NCI-H2227 (cell line): Measurements from ENCODE around the gene ADAMTSL1.

Experiments
- DNase-seq: peaks from one replicate; lab custom pipeline; 2025; ENCODE audit not compliant: unreplicated experiment; lab: John Stamatoyannopoulos, UW

Gene ADAMTSL1

GRCh38 chr9:18768951-18769622, 295.1 kb downstream of the ADAMTSL1 start:
- no peak for DNase-seq

DNA sequence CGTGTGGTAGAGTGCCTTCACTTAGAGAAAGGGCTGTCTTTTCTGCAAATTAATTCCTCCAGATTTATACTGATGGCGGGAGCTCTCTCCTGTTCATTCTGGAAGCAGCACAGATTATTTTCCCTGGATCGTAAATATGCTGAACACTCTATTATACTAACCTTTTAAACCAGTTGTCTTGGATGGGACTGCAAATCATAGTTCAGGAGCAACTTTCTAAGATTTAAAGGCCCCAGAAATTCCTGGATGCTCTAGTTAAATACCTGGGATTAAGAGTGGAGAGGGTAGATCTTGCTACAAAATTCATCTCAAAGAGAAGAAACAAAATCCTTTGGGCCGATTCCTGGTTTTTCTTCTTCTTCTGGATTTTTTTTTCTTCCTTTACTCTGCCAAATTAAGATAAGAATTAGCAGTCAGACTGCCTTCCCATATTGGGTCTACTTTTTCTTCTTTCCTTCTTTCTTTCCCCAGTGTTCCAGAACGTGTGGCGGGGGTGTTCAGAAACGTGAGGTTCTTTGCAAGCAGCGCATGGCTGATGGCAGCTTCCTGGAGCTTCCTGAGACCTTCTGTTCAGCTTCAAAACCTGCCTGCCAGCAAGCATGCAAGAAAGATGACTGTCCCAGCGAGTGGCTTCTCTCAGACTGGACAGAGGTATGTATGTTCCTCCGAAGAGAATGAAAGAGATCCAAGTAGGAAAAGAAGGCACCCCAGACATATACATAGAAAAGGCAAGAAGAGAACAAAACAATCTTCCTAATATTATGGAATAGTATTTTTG, 296.4 kb downstream of the ADAMTSL1 start:
- DNase-seq, result no peak

- no peak for DNase-seq
Observed at GRCh38 chr9:18771011-18771410, 297.1 kb downstream of the ADAMTSL1 start.

DNA sequence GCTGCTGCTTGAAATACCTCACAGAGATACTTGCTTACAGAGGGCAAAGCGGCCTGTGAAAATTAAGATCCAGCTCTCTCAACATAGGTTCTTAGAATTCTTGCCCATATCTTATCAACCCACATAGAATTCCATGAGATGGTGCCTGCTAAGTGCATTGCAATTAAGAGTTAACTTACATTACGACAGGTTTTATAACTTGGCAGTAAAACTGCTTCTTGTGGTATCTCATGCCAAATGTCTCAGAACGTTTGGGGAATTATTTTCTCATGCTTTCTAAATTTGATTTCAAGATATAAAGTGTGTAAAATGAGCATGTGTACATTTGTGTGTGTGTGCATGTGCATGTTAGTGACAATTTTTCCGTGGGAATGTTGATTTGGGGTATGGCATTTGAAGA, 297.8 kb downstream of the ADAMTSL1 start:
- no peak for DNase-seq

DNA sequence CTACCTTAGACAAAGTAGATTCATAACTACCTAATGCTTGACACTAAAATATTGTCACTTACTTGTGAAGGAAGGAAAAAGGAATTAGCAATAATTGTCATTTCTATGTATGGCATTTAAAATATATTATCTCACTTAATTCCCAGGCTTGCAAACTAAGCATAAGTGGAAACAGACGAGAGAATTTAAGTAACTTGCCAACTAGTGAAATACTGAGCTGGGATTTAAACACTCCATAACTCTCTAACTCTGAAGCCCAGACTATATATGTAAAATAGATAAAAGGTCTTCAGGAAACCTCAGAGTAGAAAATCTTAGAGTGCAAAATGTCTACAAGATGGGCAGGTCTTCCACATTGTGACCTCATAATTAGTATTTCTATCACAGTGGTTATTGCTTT, 301.3 kb downstream of the ADAMTSL1 start:
- no peak for DNase-seq

GRCh38 chr9:18775930-18776329, 302.0 kb downstream of the ADAMTSL1 start:
- DNase-seq, result no peak

- no peak for DNase-seq
Observed at GRCh38 chr9:18776836-18777820, 303.2 kb downstream of the ADAMTSL1 start.

DNA sequence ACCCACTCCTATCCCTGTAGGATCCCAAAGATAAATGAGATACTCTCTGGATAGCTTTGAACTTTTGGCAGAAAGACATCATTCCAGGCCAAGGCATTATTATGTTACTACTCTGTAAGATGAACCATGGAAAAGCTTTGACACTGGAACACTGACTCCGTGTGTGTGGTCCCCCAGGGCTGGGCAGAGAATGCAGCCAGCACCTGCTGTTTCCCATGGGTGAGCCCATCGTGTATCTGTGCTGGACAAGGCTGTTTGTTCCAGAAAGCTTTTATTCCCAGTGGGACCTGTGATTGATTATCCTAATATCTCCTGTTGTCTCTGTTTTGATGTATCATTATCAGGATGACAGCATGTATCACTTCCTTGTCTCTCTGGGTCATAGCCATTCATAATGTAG, 304.2 kb downstream of the ADAMTSL1 start:
- no peak for DNase-seq

GRCh38 chr9:18778846-18779245, 304.9 kb downstream of the ADAMTSL1 start:
- DNase-seq, result peak; percentile 10

DNA sequence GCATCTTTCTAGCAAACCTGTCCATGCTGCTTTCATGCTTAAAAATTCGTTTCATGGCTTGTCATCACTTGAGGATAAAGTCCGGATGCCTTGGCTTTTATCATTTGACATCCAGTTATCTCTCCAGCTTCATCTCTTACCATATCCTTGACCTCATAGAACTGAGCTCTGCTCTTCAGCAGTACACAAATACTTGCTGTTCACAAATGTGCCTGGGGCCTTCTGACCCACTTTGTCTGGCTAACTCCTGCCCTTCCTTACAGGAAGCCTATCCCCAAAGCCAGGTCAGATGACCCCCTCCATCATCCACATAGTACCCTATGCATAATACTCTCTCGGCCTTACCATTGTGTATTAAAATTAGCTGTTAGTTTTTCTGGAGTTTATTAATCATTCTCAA, 310.0 kb downstream of the ADAMTSL1 start:
- no peak for DNase-seq

- no peak for DNase-seq
Observed at GRCh38 chr9:18785604-18786003, 311.7 kb downstream of the ADAMTSL1 start.

DNA sequence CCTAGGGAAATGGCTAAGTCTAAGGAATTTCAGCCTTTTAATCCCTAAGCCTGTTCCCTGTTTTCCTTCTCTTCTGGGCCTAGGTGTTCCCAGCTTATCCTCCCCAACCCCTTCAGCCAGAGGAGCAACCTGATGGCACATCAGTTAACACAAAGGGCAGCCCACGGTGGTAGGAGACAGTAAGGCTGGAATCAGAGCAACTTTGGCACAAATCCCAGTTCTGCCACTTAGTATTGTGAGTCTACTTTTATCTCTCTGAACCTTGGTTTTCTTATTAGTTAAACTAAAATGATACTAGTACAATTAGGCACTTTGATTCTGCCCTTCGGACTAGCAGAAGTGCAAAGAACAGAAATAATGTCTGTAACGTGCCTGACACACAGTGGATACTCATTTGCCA, 312.2 kb downstream of the ADAMTSL1 start:
- DNase-seq, result no peak

- no peak for DNase-seq
Observed at GRCh38 chr9:18786911-18787650, 313.1 kb downstream of the ADAMTSL1 start.

DNA sequence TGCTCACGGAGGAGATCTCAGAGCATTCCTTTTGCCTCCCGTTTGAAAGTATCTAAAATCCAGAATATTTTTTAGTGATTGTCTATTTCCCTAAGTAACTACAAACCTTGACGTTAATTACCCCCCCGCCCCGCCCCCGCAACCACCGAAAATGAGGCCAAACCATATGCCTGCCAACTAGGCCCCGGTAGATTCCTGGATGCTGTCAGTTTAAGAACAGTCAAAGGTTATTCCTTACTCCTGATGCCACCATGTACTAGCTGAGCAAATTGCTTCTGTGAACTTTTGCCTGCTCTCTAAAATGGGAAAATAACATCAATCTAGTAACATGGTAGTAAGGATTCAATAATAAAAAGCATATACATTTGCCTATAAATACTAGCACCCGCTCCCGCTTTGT, 314.3 kb downstream of the ADAMTSL1 start:
- DNase-seq, result no peak

- no peak for DNase-seq
Observed at GRCh38 chr9:18791074-18791473, 317.1 kb downstream of the ADAMTSL1 start.

DNA sequence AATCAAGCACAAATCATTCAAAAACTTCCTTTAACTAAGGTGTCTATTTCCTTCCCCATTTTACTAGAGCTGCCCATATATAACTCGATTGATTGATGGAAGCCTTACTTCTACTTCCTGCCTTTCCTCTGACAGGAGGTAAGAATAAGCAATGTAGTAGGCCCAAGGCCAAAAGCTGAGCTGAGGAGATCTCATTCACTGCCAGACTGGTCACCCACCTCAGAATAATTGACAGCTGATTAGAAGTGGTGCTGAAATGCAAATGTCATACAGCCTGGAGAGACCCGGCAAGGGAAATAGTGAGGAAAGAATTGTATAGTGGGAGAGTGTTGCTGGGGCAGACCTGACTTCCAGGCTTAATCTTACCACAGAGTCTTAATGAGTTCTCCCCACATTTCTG, 319.2 kb downstream of the ADAMTSL1 start:
- no peak for DNase-seq

DNA sequence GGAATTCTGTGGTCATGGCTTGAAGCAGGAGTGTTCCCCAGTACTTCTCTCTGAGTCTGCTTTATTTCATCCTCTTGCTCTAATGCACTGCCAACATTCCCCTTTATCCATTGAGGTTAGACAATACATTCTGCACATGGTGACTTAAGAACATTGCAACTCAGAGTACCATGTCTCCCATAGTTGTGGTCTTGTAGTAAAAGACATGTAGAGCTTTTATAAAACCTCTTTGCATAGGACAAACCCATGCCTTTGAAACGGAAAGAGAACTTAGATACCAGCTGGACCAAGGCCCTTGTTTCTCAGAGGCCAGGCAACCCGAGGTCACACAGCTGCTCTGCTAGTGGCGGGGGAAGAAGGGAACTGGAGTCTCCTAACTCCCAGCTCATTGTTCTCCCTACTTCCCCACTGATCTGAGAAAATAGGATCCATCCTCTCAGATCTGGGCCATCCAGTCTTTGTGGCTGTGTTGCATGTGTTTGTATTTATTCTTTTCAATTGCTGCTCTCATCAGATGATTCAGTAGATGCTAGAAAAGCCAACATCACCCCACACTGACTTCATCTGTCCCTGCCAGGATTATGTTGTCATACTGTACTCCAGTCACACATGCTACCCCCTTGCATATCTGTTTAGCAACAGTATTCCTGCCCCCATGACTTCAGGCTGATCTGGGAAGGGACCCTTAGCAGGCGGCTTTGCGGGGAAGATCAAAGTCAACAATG, 322.2 kb downstream of the ADAMTSL1 start:
- DNase-seq, result no peak

DNA sequence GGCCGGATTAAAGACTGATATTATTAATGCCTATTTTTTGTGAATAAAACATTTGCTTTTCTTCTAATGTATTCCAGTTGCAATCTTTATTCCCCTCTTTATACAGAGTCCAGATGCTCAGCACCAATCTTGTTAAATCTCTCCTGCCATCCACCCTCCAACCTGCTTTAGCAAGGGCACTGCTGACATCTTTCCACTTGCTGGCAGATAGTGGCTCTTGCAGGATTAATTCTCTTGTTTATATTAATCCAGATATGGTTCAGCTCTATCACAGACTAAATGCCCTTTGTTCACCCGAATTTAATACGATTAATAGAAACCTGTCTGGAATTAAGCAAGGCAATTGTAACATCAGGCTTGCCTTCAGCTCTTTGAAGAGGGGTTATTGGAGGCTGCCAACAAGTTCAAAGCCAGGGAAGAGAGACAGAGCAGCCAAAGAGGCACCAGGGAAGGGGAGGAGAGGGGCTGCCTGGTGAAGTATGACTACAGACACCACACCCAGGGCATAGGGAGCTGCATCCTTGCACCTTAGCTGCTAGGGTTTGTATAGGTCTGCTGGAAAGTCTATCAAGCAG, 322.8 kb downstream of the ADAMTSL1 start:
- DNase-seq, result no peak

- DNase-seq, result no peak
Observed at GRCh38 chr9:18798106-18798505, 324.2 kb downstream of the ADAMTSL1 start.
